Ishikawa (cell line): ENCODE data around the gene RACGAP1.

Experiments used
- CEBPB ChIP-seq: IDR thresholded peaks from 2 replicates; pipeline ENCODE4 v1.6.1; 2012
- CREB1 ChIP-seq: IDR thresholded peaks from 2 replicates; pipeline ENCODE4 v1.6.1; 2012; ENCODE audit warnings: low read depth
- EGR1 ChIP-seq: IDR thresholded peaks from 2 replicates; pipeline ENCODE4 v1.6.1; 2012
- EP300 ChIP-seq: IDR thresholded peaks from 2 replicates; pipeline ENCODE4 v1.6.1; 2012; ENCODE audit warnings: borderline replicate concordance
- FOXM1 ChIP-seq: IDR thresholded peaks from 2 replicates; pipeline ENCODE4 v1.6.1; 2012; ENCODE audit warnings: low read depth, borderline replicate concordance
- NFIC ChIP-seq: IDR thresholded peaks from 2 replicates; pipeline ENCODE4 v1.6.1; 2012
- RAD21 ChIP-seq: IDR thresholded peaks from 2 replicates; pipeline ENCODE4 v1.6.1; 2012; ENCODE audit warnings: low read depth
- TAF1 ChIP-seq: IDR thresholded peaks from 2 replicates; pipeline ENCODE4 v1.6.1; 2012; ENCODE audit warnings: low read depth, mild to moderate bottlenecking
- TCF12 ChIP-seq: IDR thresholded peaks from 2 replicates; pipeline ENCODE4 v1.6.1; 2012; ENCODE audit warnings: low read depth
- TEAD4 ChIP-seq: IDR thresholded peaks from 2 replicates; pipeline ENCODE4 v1.6.1; 2012
- YY1 ChIP-seq: IDR thresholded peaks from 2 replicates; pipeline ENCODE4 v1.6.1; 2012; ENCODE audit warnings: low read depth
- ZBTB7A ChIP-seq: IDR thresholded peaks from 2 replicates; pipeline ENCODE4 v1.6.1; 2012; ENCODE audit warnings: low read depth
- TF ChIP-seq, protein P1 (sequence below): IDR thresholded peaks from 2 replicates; pipeline ENCODE4 v1.6.1; 2012
- TF ChIP-seq, protein P2 (sequence below): IDR thresholded peaks from 2 replicates; pipeline ENCODE4 v1.6.1; 2012; ENCODE audit warnings: low read depth, mild to moderate bottlenecking
- TF ChIP-seq, protein P3 (sequence below): IDR thresholded peaks from 2 replicates; pipeline ENCODE4 v1.6.1; 2012

Gene RACGAP1

DNA sequence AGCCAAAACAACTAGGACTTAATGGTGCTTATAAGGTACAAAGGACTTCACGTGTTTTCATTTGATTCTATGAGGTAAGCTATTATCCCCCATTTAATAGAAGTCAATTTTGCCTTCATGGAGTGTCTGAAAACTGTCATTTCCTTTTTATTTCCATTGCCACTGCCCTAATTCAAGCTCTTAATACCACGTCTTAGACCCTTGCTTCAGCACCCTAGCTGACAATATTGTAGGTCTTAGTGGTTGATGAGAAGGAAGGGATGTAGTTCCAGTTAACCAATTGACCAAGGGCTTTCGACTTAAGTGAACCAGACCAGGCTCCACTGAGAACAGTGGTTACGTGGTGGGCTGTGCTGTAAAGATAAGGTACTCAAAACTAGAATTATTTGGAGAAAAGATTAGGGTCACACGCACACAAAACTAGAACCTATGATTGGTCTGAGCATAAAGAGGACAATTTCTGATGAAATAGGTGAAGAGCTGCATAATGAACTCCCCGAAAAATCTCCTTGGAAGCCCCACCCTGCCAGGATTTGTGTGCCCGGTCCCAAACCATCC, 22.5 kb upstream of the RACGAP1 start:
- TF ChIP-seq EGR1 (no peak), CREB1 (no peak), NFIC (no peak), CEBPB (no peak), EP300 (no peak), YY1 (no peak)
- TF ChIP-seq, protein P1, sequence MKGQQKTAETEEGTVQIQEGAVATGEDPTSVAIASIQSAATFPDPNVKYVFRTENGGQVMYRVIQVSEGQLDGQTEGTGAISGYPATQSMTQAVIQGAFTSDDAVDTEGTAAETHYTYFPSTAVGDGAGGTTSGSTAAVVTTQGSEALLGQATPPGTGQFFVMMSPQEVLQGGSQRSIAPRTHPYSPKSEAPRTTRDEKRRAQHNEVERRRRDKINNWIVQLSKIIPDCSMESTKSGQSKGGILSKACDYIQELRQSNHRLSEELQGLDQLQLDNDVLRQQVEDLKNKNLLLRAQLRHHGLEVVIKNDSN, result no peak

DNA sequence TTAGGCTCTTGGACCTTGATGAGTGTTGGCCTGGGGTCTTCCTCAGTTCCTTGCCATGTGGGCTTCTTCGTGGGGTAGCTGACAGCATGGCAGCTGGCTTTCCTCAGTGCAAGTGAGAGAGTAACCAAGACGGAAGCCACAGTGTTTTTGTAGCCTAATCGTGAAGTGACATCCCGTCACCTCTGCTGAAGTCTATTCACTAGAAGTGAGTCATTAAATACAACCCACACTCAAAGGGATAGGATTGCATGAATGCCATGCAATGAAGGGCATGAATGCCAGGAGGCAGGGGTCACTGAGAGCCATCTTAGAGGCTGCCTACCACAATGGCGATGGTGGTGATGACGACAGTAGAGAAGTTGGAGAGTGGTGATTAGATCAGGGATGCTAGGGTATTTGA, 18.6 kb upstream of the RACGAP1 start:
- TF ChIP-seq TEAD4 (no peak), CEBPB (no peak), CREB1 (no peak), RAD21 (no peak), ZBTB7A (no peak), NFIC (no peak), EGR1 (no peak), FOXM1 (no peak), TAF1 (no peak), TCF12 (no peak), YY1 (no peak), EP300 (no peak)
- TF ChIP-seq, protein P2, sequence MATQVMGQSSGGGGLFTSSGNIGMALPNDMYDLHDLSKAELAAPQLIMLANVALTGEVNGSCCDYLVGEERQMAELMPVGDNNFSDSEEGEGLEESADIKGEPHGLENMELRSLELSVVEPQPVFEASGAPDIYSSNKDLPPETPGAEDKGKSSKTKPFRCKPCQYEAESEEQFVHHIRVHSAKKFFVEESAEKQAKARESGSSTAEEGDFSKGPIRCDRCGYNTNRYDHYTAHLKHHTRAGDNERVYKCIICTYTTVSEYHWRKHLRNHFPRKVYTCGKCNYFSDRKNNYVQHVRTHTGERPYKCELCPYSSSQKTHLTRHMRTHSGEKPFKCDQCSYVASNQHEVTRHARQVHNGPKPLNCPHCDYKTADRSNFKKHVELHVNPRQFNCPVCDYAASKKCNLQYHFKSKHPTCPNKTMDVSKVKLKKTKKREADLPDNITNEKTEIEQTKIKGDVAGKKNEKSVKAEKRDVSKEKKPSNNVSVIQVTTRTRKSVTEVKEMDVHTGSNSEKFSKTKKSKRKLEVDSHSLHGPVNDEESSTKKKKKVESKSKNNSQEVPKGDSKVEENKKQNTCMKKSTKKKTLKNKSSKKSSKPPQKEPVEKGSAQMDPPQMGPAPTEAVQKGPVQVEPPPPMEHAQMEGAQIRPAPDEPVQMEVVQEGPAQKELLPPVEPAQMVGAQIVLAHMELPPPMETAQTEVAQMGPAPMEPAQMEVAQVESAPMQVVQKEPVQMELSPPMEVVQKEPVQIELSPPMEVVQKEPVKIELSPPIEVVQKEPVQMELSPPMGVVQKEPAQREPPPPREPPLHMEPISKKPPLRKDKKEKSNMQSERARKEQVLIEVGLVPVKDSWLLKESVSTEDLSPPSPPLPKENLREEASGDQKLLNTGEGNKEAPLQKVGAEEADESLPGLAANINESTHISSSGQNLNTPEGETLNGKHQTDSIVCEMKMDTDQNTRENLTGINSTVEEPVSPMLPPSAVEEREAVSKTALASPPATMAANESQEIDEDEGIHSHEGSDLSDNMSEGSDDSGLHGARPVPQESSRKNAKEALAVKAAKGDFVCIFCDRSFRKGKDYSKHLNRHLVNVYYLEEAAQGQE, result no peak
- TF ChIP-seq, protein P1, result no peak
- TF ChIP-seq, protein P3, sequence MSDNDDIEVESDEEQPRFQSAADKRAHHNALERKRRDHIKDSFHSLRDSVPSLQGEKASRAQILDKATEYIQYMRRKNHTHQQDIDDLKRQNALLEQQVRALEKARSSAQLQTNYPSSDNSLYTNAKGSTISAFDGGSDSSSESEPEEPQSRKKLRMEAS, result no peak

DNA sequence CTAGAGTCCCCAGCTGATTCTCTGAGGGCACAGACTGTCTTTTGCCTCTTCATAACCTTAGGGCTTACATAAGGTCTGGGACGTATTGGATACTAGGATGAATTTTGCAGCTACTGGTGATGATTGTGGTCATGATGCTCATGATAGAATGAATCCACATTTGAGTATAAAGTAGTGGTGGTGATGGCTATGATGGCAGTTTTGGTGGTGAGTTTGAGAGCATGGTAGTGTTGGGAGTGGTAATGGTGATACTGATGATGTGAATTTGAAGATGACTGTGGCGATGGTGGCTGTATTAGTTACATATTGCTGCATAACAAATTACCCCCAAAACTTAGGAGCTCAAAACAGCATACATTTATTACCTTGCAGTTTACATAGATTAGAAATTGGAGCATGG, 18.0 kb upstream of the RACGAP1 start:
- TF ChIP-seq YY1 (no peak), TAF1 (no peak), TEAD4 (no peak), EGR1 (no peak), CREB1 (no peak), ZBTB7A (no peak), EP300 (no peak), FOXM1 (no peak), CEBPB (no peak), RAD21 (no peak), NFIC (no peak), TCF12 (no peak)
- TF ChIP-seq, protein P3, result no peak
- TF ChIP-seq, protein P1, result no peak
- TF ChIP-seq, protein P2, result no peak

DNA sequence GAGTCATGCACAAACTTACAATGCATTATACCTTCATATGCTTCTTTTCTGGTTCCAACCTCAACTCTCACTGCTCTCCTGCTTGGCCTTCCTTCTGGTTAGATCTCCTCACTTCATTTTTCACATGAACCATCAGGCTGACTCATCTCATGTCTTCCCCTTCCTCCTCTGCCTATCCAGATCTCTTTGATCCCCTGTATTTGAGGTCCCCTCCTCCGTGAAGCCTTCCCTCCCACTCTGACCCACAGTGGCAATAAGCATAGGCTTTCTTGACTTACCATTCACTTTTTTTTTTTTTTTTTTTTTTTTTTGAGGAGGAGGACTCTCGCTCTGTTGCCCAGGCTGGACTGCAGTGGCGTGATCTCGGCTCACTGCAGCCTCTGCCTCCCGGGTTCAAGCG, 17.4 kb upstream of the RACGAP1 start:
- TF ChIP-seq, protein P3, result no peak
- TF ChIP-seq ZBTB7A (no peak), CEBPB (no peak), FOXM1 (no peak), CREB1 (no peak), NFIC (no peak), EP300 (no peak), EGR1 (no peak), TCF12 (no peak), TEAD4 (no peak), YY1 (no peak), TAF1 (no peak), RAD21 (no peak)
- TF ChIP-seq, protein P1, result no peak
- TF ChIP-seq, protein P2, result no peak
